ENCODE measurements around the gene COMMD1.

Gene COMMD1

DNA sequence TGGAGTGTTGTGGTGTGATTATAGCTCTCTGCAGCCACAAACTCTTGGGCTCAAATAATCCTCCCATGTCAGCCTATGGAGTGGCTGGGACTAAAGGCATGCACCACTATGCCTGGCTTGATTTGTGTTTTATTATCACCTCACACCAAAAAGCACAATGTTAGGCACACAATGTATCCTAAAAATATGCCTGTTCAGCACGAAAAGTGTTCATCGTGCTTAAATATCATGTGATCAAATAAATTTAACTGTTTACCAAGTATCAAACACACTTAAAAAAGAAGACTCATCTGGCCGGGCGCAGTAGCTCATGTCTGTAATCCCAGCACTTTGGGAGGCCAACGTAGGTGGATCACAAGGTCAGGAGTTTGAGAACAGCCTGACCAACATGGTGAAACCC is 22.6 kb upstream of the COMMD1 start:
- peaks cover 40% of the 10 kb centered on the region for H4K20me1 ChIP-seq (ENCODE audit: insufficient read depth, low read length)
- H3K36me3 ChIP-seq (ENCODE audit: insufficient read depth, low read length) = peaks cover 98% of the 10 kb centered on the region
- H3K79me2 ChIP-seq (ENCODE audit: insufficient read depth, low read length) = peaks cover 72% of the 10 kb centered on the region

DNA sequence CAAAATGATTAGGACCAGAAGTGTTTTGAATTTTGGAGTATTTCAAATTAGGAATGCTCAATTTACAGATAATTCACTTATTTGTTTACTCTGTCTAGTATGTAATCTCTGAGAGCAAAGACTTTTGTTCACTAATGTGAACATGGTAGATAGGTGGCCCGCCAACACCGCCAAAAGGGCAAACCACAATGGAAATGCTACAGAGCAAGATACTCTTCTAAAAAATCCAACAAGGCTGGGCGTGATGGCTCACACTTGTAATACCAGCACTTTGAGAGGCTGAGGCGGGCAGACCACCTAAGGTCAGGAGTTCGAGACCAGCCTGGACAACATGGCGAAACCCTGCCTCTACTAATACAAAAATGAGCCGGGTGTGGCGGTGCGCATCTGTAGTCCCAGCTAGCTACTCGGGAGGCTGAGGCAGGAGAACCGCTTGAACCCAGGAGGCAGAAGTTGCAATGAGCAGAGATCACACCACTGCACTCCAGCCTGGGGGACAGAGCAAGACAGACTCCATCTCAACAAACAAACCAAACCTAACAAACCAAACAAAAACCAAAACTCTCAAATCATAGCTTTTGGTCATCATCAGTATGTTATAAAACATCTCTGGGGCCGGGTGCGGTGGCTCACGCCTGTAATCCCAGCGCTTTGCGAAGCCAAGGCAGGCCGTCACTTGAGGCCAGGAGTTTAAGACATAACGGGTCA is 19.4 kb upstream of the COMMD1 start:
- Histone ChIP-seq H3K4me2 (ENCODE audit: insufficient read depth, low read length) (peak overlapping the region; percentile 75), H3K9me3 (ENCODE audit: insufficient read depth, low read length, severe bottlenecking) (no peaks in the 10 kb centered on the region), H3K27ac (ENCODE audit: low read length) (no peak overlapping the region), H3K4me3 (ENCODE audit: low read depth in 1 of 2, low read length in 2 of 2) (peak overlapping the region in 1 of 2 experiments; percentile 70; a peak in 2 of 4 replicates), H3K79me2 (ENCODE audit: insufficient read depth, low read length) (peaks cover 72% of the 10 kb centered on the region), H3K27me3 (ENCODE audit: insufficient read depth, low read length, poor library complexity) (no peaks in the 10 kb centered on the region), H4K20me1 (ENCODE audit: insufficient read depth, low read length) (peaks cover 40% of the 10 kb centered on the region), H3K36me3 (ENCODE audit: insufficient read depth, low read length) (peaks cover 72% of the 10 kb centered on the region), H3K9ac (ENCODE audit: low read depth, low read length) (peak overlapping the region; percentile 86; the same call in 1 of the 2 replicates), H2AFZ (ENCODE audit: low read depth, low read length) (no peak overlapping the region), H3K4me1 (ENCODE audit: insufficient read depth, low read length) (peaks cover 31% of the 10 kb centered on the region)
- TF ChIP-seq, protein P1, sequence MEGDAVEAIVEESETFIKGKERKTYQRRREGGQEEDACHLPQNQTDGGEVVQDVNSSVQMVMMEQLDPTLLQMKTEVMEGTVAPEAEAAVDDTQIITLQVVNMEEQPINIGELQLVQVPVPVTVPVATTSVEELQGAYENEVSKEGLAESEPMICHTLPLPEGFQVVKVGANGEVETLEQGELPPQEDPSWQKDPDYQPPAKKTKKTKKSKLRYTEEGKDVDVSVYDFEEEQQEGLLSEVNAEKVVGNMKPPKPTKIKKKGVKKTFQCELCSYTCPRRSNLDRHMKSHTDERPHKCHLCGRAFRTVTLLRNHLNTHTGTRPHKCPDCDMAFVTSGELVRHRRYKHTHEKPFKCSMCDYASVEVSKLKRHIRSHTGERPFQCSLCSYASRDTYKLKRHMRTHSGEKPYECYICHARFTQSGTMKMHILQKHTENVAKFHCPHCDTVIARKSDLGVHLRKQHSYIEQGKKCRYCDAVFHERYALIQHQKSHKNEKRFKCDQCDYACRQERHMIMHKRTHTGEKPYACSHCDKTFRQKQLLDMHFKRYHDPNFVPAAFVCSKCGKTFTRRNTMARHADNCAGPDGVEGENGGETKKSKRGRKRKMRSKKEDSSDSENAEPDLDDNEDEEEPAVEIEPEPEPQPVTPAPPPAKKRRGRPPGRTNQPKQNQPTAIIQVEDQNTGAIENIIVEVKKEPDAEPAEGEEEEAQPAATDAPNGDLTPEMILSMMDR (IDR thresholded peaks at IDR 0.05; ENCODE audit: borderline replicate concordance, extremely low read depth, low read length, poor library complexity, severe bottlenecking) = no peak
- no peak for TF ChIP-seq EZH2 (IDR thresholded peaks at IDR 0.05; ENCODE audit: borderline replicate concordance, low read depth, low read length, severe bottlenecking)
- ATAC-seq (ENCODE audit: insufficient read depth, low read depth) = no peak
- DNase-seq = no peak

More for the DNA sequence above, 22.6 kb upstream of the COMMD1 start:
- DNase-seq = no peak
- no peaks in the 10 kb centered on the region for H3K9me3 ChIP-seq (ENCODE audit: insufficient read depth, low read length, severe bottlenecking)
- no peaks in the 10 kb centered on the region for H3K27me3 ChIP-seq (ENCODE audit: insufficient read depth, low read length, poor library complexity)
- TF ChIP-seq EZH2 (IDR thresholded peaks at IDR 0.05; ENCODE audit: borderline replicate concordance, low read depth, low read length, severe bottlenecking) = no peak
- TF ChIP-seq, protein P1 (IDR thresholded peaks at IDR 0.05; ENCODE audit: borderline replicate concordance, extremely low read depth, low read length, poor library complexity, severe bottlenecking) = no peak
- no peak for ATAC-seq (ENCODE audit: insufficient read depth, low read depth)
- H2AFZ ChIP-seq (ENCODE audit: low read depth, low read length) = no peak overlapping the region
- no peak overlapping the region for H3K4me2 ChIP-seq (ENCODE audit: insufficient read depth, low read length)
- H3K9ac ChIP-seq (ENCODE audit: low read depth, low read length) = no peak overlapping the region
- H3K4me3 ChIP-seq (ENCODE audit: low read depth in 1 of 2, low read length in 2 of 2) = no peak overlapping the region
- peaks cover 21% of the 10 kb centered on the region for H3K4me1 ChIP-seq (ENCODE audit: insufficient read depth, low read length)
- no peak overlapping the region for H3K27ac ChIP-seq (ENCODE audit: low read length)

DNA sequence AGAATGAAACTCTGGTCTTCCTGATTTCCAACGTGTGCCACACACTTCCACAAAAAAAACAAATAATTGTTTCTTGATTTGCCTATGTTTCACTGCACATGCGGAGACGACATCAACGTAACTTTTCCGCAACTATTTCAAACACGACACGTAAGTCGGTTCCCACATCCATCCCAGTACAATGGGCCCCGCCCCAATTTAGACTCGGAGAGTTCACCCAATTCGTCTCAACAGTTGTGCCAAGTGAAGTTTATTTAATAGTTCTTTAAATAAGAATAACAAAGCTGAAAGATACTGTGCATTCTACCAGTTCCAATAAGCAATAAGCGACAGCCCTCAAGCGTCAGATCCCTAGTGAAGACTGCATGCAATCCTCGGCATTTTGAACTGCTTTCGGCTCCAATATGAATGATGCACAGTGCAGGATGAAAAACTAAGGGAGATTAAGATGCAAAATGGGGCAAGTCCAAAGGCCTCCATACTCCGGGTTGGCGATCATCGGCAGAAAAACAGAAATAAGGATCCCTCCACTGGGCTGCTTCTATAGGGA is 17.7 kb upstream of the COMMD1 start:
- peak overlapping the region; percentile 86 for H3K9ac ChIP-seq (ENCODE audit: low read depth, low read length)
- peaks cover 55% of the 10 kb centered on the region for H3K36me3 ChIP-seq (ENCODE audit: insufficient read depth, low read length)
- TF ChIP-seq, protein P1 (IDR thresholded peaks at IDR 0.05; ENCODE audit: borderline replicate concordance, extremely low read depth, low read length, poor library complexity, severe bottlenecking) = peak; percentile 1
- no peak for TF ChIP-seq EZH2 (IDR thresholded peaks at IDR 0.05; ENCODE audit: borderline replicate concordance, low read depth, low read length, severe bottlenecking)
- H3K4me3 ChIP-seq (ENCODE audit: low read depth in 1 of 2, low read length in 2 of 2) = peak overlapping the region; percentile 70 to 78
- H3K4me2 ChIP-seq (ENCODE audit: insufficient read depth, low read length) = peak overlapping the region; percentile 75
- peak; percentile 33 for DNase-seq
- peaks cover 62% of the 10 kb centered on the region for H3K79me2 ChIP-seq (ENCODE audit: insufficient read depth, low read length)
- peaks cover 39% of the 10 kb centered on the region for H4K20me1 ChIP-seq (ENCODE audit: insufficient read depth, low read length)
- H3K4me1 ChIP-seq (ENCODE audit: insufficient read depth, low read length) = peaks cover 31% of the 10 kb centered on the region
- H3K27me3 ChIP-seq (ENCODE audit: insufficient read depth, low read length, poor library complexity) = no peaks in the 10 kb centered on the region
- no peaks in the 10 kb centered on the region for H3K9me3 ChIP-seq (ENCODE audit: insufficient read depth, low read length, severe bottlenecking)
- ATAC-seq (ENCODE audit: insufficient read depth, low read depth) = peak; percentile 3; the same call in 2 of the 3 replicates
- H2AFZ ChIP-seq (ENCODE audit: low read depth, low read length) = peak overlapping the region; percentile 86
- H3K27ac ChIP-seq (ENCODE audit: low read length) = peak overlapping the region; percentile 91
